ENCODE results near the gene CD3E.

GRCh38 chr11:118343981-118344515 lies 39.5 kb downstream of the CD3E start, which contains the start of gene CD3G:
- TF ChIP-seq CTCF (conservative IDR thresholded peaks at IDR 0.05; ENCODE audit: low read depth in 2 of 2) (no peak), POLR2AphosphoS5 (IDR thresholded peaks at IDR 0.05; ENCODE audit: low read depth) (no peak), EZH2 (IDR thresholded peaks at IDR 0.05; ENCODE audit: low read depth, unreplicated experiment) (no peak), EZH2phosphoT487 (IDR thresholded peaks at IDR 0.05; ENCODE audit: unreplicated experiment) (no peak), REST (IDR thresholded peaks at IDR 0.05; ENCODE audit: unreplicated experiment) (no peak), ZNF114 (CRISPR knock-in tag; IDR thresholded peaks at IDR 0.05) (no peak), STAT1 (IDR thresholded peaks at IDR 0.05; ENCODE audit: unreplicated experiment) (no peak), JUNB (IDR thresholded peaks at IDR 0.05; ENCODE audit: unreplicated experiment) (no peak), ETS1 (IDR thresholded peaks at IDR 0.05) (no peak), CREB1 (CRISPR knock-in tag; IDR thresholded peaks at IDR 0.05; ENCODE audit: low read depth) (no peak), NANOG (IDR thresholded peaks at IDR 0.05; ENCODE audit: borderline replicate concordance) (no peak)
